RWPE1 (cell line): Measurements from ENCODE around the gene MCRIP1.

Experiments used
- CTCF ChIA-PET: fragments of 350-600 bp; sonication (Branson Sonifier 250); formaldehyde crosslinking; extraction: SDS; loops from one replicate; lab custom pipeline; 2021; lab: Yijun Ruan, JAX
- POLR2A ChIA-PET: fragments of 400-600 bp; formaldehyde crosslinking; extraction: SDS; loops from one replicate; lab custom pipeline; 2020; ENCODE audit warnings: antibody characterized with exemption; ENCODE audit not compliant: low non-redundant PET; lab: Yijun Ruan, JAX
- DNase-seq: peaks from one replicate; pipeline ENCODE4 v3.0.0; 2012; ENCODE audit warnings: low spot score
- H3K27ac ChIP-seq: fragments of 450-650 bp; 2 replicates; pipeline ENCODE4 v1.5.1; 2017
- CTCF ChIP-seq: fragments of 450-650 bp; conservative IDR thresholded peaks from 2 replicates; pipeline ENCODE4 v1.5.1; 2017; ENCODE audit warnings: low read depth, mild to moderate bottlenecking

MCRIP1 gene

GRCh38 chr17:81870131-81870980 is 37.3 kb upstream of the MCRIP1 start:
- no peak for TF ChIP-seq CTCF
- CTCF ChIA-PET: interaction anchor here (0.9 to 1.5 kb wide), 3 partner anchors 10 to 135 kb away, joined by 3 to 5 read pairs (median 4); partner anchors contain the start of gene P4HB
- no peak for DNase-seq
- peak overlapping the region; percentile 97 for H3K27ac ChIP-seq
- POLR2A ChIA-PET: interaction anchor here (0.7 kb wide), 1 partner anchor 9 kb away, joined by 3 read pairs; no protein-coding TSS in a partner anchor

- ChIA-PET CTCF (interaction anchor here (0.6 to 1.5 kb wide), 8 partner anchors 9 to 272 kb away, joined by 3 to 5 read pairs (median 3); partner anchors contain the start of gene P4HB), POLR2A (interaction anchor here (0.5 to 0.8 kb wide), 3 partner anchors 8 to 23 kb away, joined by 3 to 4 read pairs (median 3); no protein-coding TSS in a partner anchor)
- peak overlapping the region; percentile 97 for H3K27ac ChIP-seq
- DNase-seq: no peak
- peak; percentile 98 for TF ChIP-seq CTCF
Observed at GRCh38 chr17:81869221-81870130, 36.4 kb upstream of the MCRIP1 start.

GRCh38 chr17:81868674-81869220 is 35.7 kb upstream of the MCRIP1 start:
- POLR2A ChIA-PET: interaction anchor here (0.5 to 0.8 kb wide), 2 partner anchors 16 to 24 kb away, joined by 3 to 4 read pairs; no protein-coding TSS in a partner anchor

GRCh38 chr17:81867991-81868673 is 35.0 kb upstream of the MCRIP1 start:
- peak overlapping the region; percentile 97 for H3K27ac ChIP-seq
- no peak for TF ChIP-seq CTCF
- ChIA-PET CTCF (interaction anchor here (0.6 kb wide), 1 partner anchor 548 kb away, joined by 3 read pairs; no protein-coding TSS in a partner anchor), POLR2A (no interaction called here)
- DNase-seq: no peak

More at GRCh38 chr17:81868674-81869220, 35.7 kb upstream of the MCRIP1 start:
- H3K27ac ChIP-seq: peak overlapping the region; percentile 97
- no peak for TF ChIP-seq CTCF
- DNase-seq: peak; percentile 81
- CTCF ChIA-PET: interaction anchor here (0.6 to 1.5 kb wide), 4 partner anchors 8 to 147 kb away, joined by 3 to 5 read pairs (median 4); partner anchors contain the start of gene P4HB

- DNase-seq: no peak
- POLR2A ChIA-PET: no interaction called here
- peak overlapping the region; percentile 97 for H3K27ac ChIP-seq
- CTCF ChIA-PET: interaction anchor here (0.6 kb wide), 1 partner anchor 547 kb away, joined by 3 read pairs; no protein-coding TSS in a partner anchor
- no peak for TF ChIP-seq CTCF
Observed at GRCh38 chr17:81867170-81867990, 34.3 kb upstream of the MCRIP1 start.
